HG02938 (cell line): ENCODE results near the gene CTSE.
"Not testable (repeated sequence)": the region's sequence is repeated elsewhere in the genome, so short reads cannot be mapped to it uniquely, and the experiment has no call there.

Experiments
- ATAC-seq: cut with Tn5 transposase; IDR thresholded peaks from one replicate; pipeline ENCODE4 v1.9.1; 2021; ENCODE audit warnings: mild to moderate bottlenecking, moderate library complexity; ENCODE audit not compliant: unreplicated experiment

CTSE gene

GRCh38 chr1:206023695-206024094 is at the start of gene CTSE:
CTSE (minus strand) TSS chr1:206023895; CDS start chr1:206023791, 104 bp downstream.
- no peak for ATAC-seq

- ATAC-seq: no peak
Measured at GRCh38 chr1:206070627-206071304, 47.1 kb upstream of the CTSE start.

- no peak for ATAC-seq
Measured at GRCh38 chr1:206068314-206068713, 44.6 kb upstream of the CTSE start.

- ATAC-seq: no peak
Measured at GRCh38 chr1:206067486-206068227, 44.0 kb upstream of the CTSE start.

GRCh38 chr1:206066479-206067171 is 42.9 kb upstream of the CTSE start:
- ATAC-seq: peak; percentile 87

- ATAC-seq: no peak
Measured at GRCh38 chr1:206065547-206066145, 42.0 kb upstream of the CTSE start.

GRCh38 chr1:206064501-206064900 is 40.8 kb upstream of the CTSE start:
- ATAC-seq: not testable (repeated sequence)

GRCh38 chr1:206064001-206064400 is 40.3 kb upstream of the CTSE start:
- not testable (repeated sequence) for ATAC-seq

- no peak for ATAC-seq
Measured at GRCh38 chr1:206062464-206062863, 38.8 kb upstream of the CTSE start.

GRCh38 chr1:206060844-206061243 is 37.1 kb upstream of the CTSE start:
- ATAC-seq: no peak

GRCh38 chr1:206059355-206059915 is 35.7 kb upstream of the CTSE start:
- ATAC-seq: no peak

GRCh38 chr1:206058927-206059292 is 35.2 kb upstream of the CTSE start:
- no peak for ATAC-seq

GRCh38 chr1:206058289-206058926 is 34.7 kb upstream of the CTSE start:
- not testable (repeated sequence) for ATAC-seq

- not testable (repeated sequence) for ATAC-seq
Measured at GRCh38 chr1:206055639-206056323, 32.1 kb upstream of the CTSE start.

GRCh38 chr1:206055069-206055625 is 31.5 kb upstream of the CTSE start:
- not testable (repeated sequence) for ATAC-seq

- not testable (repeated sequence) for ATAC-seq
Measured at GRCh38 chr1:206053616-206054015, 29.9 kb upstream of the CTSE start.

GRCh38 chr1:206052919-206053610 is 29.4 kb upstream of the CTSE start, which contains the start of gene RHEX:
RHEX (plus strand) TSS chr1:206053173; CDS start chr1:206097829, 44,656 bp downstream.
- ATAC-seq: not testable (repeated sequence)

GRCh38 chr1:206052231-206052865 is 28.7 kb upstream of the CTSE start:
- ATAC-seq: not testable (repeated sequence)
